Endothelial cell (in vitro differentiated cells): ENCODE data around the gene LIN7A. TPM values are rescaled to one million over a fixed set of nuclear protein-coding genes. Genes with fewer than 3 reads are reported as not detected.

Experiments
- DNase-seq: peaks from one replicate; pipeline ENCODE4 v3.0.0; 2021; ENCODE audit warnings: low spot score
- H3K27ac Mint-ChIP-seq: one replicate; pipeline ENCODE4 v1.8.0; 2021; ENCODE audit warnings: mixed read lengths, inconsistent platforms; ENCODE audit not compliant: unreplicated experiment
- H3K27me3 Mint-ChIP-seq: one replicate; pipeline ENCODE4 v1.8.0; 2021; ENCODE audit warnings: mild to moderate bottlenecking, moderate library complexity, mixed read lengths, inconsistent platforms; ENCODE audit not compliant: unreplicated experiment
- H3K36me3 Mint-ChIP-seq: one replicate; pipeline ENCODE4 v1.8.0; 2021; ENCODE audit warnings: mild to moderate bottlenecking, low read depth, mixed read lengths, inconsistent platforms; ENCODE audit not compliant: unreplicated experiment
- H3K4me1 Mint-ChIP-seq: one replicate; pipeline ENCODE4 v1.8.0; 2021; ENCODE audit warnings: mild to moderate bottlenecking, mixed read lengths, inconsistent platforms; ENCODE audit not compliant: unreplicated experiment
- H3K4me3 Mint-ChIP-seq: one replicate; pipeline ENCODE4 v1.8.0; 2021; ENCODE audit warnings: mild to moderate bottlenecking, mixed read lengths, inconsistent platforms; ENCODE audit not compliant: unreplicated experiment
- H3K9me3 Mint-ChIP-seq: one replicate; pipeline ENCODE4 v1.8.0; 2021; ENCODE audit warnings: mixed read lengths, inconsistent platforms; ENCODE audit not compliant: unreplicated experiment
- total RNA-seq: library from RNA; stranded (reverse); fragmentation: NEBNext Ultra II Directional; extraction: Animal tissue kit (Norgen Biotek cat#: 25700); gene quantifications from one replicate; pipeline ENCODE4 v1.2.1, GENCODE V29; 2021; ENCODE audit not compliant: unreplicated experiment
- TF ChIP-seq, protein P1 (sequence below): fragments of 200-600 bp; sonication (generic); IDR thresholded peaks from one replicate; pipeline ENCODE4 v1.5.0; 2021; ENCODE audit warnings: antibody characterized with exemption; ENCODE audit not compliant: unreplicated experiment

LIN7A gene
- total RNA-seq, 1 donor from 2014 or later = 34.0 TPM

GRCh38 chr12:80823393-80823792 lies 114.3 kb downstream of the LIN7A start:
- DNase-seq = no peak
- Mint-ChIP-seq H3K36me3 (peaks cover 4% of the 10 kb centered on the region), H3K27ac (no peak overlapping the region), H3K27me3 (no peaks in the 10 kb centered on the region), H3K9me3 (no peaks in the 10 kb centered on the region), H3K4me3 (no peak overlapping the region), H3K4me1 (no peaks in the 10 kb centered on the region)
- TF ChIP-seq, protein P1, sequence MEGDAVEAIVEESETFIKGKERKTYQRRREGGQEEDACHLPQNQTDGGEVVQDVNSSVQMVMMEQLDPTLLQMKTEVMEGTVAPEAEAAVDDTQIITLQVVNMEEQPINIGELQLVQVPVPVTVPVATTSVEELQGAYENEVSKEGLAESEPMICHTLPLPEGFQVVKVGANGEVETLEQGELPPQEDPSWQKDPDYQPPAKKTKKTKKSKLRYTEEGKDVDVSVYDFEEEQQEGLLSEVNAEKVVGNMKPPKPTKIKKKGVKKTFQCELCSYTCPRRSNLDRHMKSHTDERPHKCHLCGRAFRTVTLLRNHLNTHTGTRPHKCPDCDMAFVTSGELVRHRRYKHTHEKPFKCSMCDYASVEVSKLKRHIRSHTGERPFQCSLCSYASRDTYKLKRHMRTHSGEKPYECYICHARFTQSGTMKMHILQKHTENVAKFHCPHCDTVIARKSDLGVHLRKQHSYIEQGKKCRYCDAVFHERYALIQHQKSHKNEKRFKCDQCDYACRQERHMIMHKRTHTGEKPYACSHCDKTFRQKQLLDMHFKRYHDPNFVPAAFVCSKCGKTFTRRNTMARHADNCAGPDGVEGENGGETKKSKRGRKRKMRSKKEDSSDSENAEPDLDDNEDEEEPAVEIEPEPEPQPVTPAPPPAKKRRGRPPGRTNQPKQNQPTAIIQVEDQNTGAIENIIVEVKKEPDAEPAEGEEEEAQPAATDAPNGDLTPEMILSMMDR = no peak

- Mint-ChIP-seq H3K4me1 (no peaks in the 10 kb centered on the region), H3K9me3 (no peaks in the 10 kb centered on the region)
Measured at GRCh38 chr12:80821513-80822000, 116.2 kb downstream of the LIN7A start.

DNA sequence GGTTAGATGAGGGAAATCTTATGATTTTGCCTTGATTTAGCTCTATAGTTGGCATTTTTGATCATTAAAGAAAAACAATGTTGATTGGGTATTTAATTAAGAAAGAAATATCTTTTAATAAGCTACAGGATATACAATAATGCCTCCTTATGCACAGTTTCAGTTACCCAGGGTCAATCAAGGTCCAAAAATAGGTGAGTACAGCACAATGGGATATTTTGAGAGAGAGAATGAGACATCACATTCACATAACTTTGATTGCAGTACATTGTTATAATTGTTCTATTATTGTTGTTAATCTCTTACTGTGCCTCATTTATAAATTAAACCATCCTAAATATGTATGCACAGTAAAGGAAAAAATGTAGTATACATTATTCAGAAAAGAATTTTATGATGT lies 118.9 kb downstream of the LIN7A start:
- Mint-ChIP-seq H3K27ac (no peak overlapping the region), H3K27me3 (no peaks in the 10 kb centered on the region), H3K9me3 (no peaks in the 10 kb centered on the region), H3K36me3 (peaks cover 4% of the 10 kb centered on the region), H3K4me3 (no peak overlapping the region), H3K4me1 (no peaks in the 10 kb centered on the region)
- TF ChIP-seq, protein P1 = no peak
- no peak for DNase-seq

More at GRCh38 chr12:80821513-80822000, 116.2 kb downstream of the LIN7A start:
- no peak overlapping the region for H3K27ac Mint-ChIP-seq
- no peak for DNase-seq
- H3K4me3 Mint-ChIP-seq = no peak overlapping the region
- TF ChIP-seq, protein P1 = no peak
- H3K27me3 Mint-ChIP-seq = no peaks in the 10 kb centered on the region
- H3K36me3 Mint-ChIP-seq = peaks cover 4% of the 10 kb centered on the region

GRCh38 chr12:80815351-80815750 lies 122.4 kb downstream of the LIN7A start:
- TF ChIP-seq, protein P1 = no peak
- no peaks in the 10 kb centered on the region for H3K9me3 Mint-ChIP-seq
- DNase-seq = no peak
- H3K36me3 Mint-ChIP-seq = no peaks in the 10 kb centered on the region
- no peak overlapping the region for H3K27ac Mint-ChIP-seq
- H3K27me3 Mint-ChIP-seq = no peaks in the 10 kb centered on the region
- no peak overlapping the region for H3K4me3 Mint-ChIP-seq
- H3K4me1 Mint-ChIP-seq = no peaks in the 10 kb centered on the region

DNA sequence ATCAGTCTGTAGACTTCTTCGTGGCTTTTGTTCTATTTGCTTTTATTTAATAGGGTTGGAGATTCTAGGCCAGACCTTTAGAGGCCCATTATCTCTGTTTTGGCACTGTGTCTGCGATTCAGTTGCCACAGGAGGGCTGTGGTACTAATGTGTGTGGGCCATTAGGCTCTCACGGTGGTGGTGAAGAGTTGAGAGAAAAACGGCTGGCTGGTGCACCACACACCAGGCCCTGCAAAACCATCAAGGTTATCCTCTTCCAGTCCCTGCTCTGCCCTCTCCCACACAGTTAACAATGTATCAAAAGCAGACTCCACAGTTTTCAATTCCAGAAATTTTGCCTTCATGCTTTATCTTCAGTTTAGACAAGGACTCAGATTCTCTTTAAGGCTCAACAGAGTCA lies 123.3 kb downstream of the LIN7A start:
- TF ChIP-seq, protein P1 = no peak
- Mint-ChIP-seq H3K9me3 (no peaks in the 10 kb centered on the region), H3K4me3 (no peak overlapping the region), H3K4me1 (no peaks in the 10 kb centered on the region), H3K27me3 (no peaks in the 10 kb centered on the region), H3K27ac (no peak overlapping the region), H3K36me3 (no peaks in the 10 kb centered on the region)
- no peak for DNase-seq
